Ascending aorta (tissue), 2 donors: Measurements from ENCODE around the gene FHIT. TPM values are rescaled to one million over a fixed set of nuclear protein-coding genes. Genes with fewer than 3 reads are reported as not detected.
A peak's percentile ranks its signal among the peaks of the same experiment; 100 is the strongest.

Source experiments
- DNase-seq, 2 donors: peaks; one replicate each; pipeline ENCODE4 v3.0.0-alpha.2; 2019; ENCODE audit warnings: low spot score in 2 of 2
- H3K27ac ChIP-seq, 2 donors: fragments of 200-600 bp; sonication (generic); one replicate each; pipeline ENCODE4 v1.5.1; 2016 to 2017; ENCODE audit warnings: mild to moderate bottlenecking in 1 of 2
- H3K27me3 ChIP-seq: fragments of 200-600 bp; sonication (generic); one replicate; pipeline ENCODE4 v1.5.1; 2017
- H3K36me3 ChIP-seq, 2 donors: fragments of 200-600 bp; sonication (generic); one replicate each; pipeline ENCODE4 v1.5.1; 2016
- H3K4me1 ChIP-seq, 2 donors: fragments of 200-600 bp; sonication (generic); one replicate each; pipeline ENCODE4 v1.5.1; 2016 to 2017; ENCODE audit warnings: mild to moderate bottlenecking in 1 of 2
- H3K4me3 ChIP-seq, 2 donors: fragments of 200-600 bp; sonication (generic); one replicate each; pipeline ENCODE4 v1.5.1; 2016 to 2017; ENCODE audit warnings: mild to moderate bottlenecking in 1 of 2
- H3K9me3 ChIP-seq, 2 donors: fragments of 200-600 bp; sonication (generic); one replicate each; pipeline ENCODE4 v1.5.1; 2016
- intact Hi-C: fragments of 100-400 bp; cut with DNase I; formaldehyde crosslinking; loops from one replicate; pipeline ENCODE4 v1.15.1; 2023
- total RNA-seq: library from RNA; depleted of rRNA; stranded (reverse); fragments of >200 nt; gene quantifications from one replicate; pipeline ENCODE4 v1.1.0, GENCODE V29; 2016
- TF ChIP-seq, protein P1 (sequence below), 3 experiments: fragments of 200-600 bp in 2 of 3; fragments of 450-650 bp in 1 of 3; sonication (generic) in 2 of 3; IDR thresholded peaks; one replicate each; pipeline ENCODE4 v1.5.1; 2016 to 2019; ENCODE audit warnings: antibody characterized with exemption in 3 of 3, mild to moderate bottlenecking in 1 of 3, moderate library complexity in 1 of 3

The FHIT gene
- total RNA-seq, 1 donor from 2014 or later = 0.21 TPM

DNA sequence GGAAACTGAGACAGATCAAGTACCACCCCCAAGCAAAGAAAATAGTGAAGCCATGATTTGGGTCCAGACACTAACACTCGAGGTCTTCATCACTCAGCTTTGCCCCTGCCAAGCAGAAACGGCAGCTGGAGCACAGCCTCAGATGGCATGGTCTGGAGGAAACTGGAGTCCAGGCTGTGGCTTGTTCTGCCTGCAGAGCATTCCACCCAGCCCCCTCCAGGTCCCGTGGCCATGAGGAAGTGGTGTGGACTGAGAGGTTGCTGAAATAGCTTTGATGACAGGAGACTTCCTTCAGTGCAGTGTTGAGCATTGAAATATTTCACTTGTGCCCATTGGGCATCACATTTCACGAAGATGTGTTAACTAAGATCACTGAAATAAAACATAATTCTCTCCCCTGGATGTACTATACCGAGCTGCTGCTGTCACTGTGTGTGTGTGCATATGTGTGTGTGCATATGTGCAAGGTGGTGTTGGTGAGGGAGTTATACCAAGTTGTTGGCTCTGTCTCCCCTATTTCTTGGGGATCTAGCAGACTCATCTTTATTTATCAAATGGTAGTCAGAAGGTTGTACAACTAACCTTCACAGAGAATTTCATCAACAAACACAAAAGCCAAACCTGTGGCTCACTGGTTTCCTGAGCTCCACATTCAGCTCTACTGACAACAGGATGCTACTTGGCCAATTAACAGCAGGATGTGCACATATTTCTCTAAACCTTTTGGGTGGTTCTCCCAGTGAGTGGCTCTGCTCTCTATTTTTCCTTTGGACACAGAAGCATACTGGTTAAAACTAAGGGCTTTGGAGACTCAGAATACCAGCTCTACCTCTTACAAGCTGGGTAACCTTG, 1541.3 kb downstream of the FHIT start:
- no peaks in the 10 kb centered on the region for H3K27me3 ChIP-seq
- peak; percentile 19 to 65 for DNase-seq

DNA sequence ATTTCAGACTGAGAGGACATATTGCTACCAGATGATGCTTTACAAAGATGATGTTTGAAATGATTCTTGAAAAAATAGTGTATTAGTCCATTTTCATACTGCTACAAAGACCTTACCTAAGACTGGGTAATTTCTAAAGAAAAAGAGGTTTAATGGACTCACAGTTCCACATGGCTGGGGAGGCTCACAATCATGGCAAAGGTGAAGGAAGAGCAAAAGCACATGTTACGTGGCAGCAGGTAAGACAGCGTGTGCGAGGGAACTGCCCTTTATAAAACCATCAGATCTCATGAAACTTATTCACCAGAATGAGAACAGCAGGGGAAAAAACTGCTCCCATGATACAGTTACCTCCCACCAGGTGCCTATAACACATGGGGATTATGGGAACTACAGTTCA, 1543.0 kb downstream of the FHIT start:
- intact Hi-C loops = no loop called here
- no peak for DNase-seq
- H3K4me1 ChIP-seq = no peaks in the 10 kb centered on the region
- H3K36me3 ChIP-seq = no peaks in the 10 kb centered on the region
- TF ChIP-seq, protein P1, sequence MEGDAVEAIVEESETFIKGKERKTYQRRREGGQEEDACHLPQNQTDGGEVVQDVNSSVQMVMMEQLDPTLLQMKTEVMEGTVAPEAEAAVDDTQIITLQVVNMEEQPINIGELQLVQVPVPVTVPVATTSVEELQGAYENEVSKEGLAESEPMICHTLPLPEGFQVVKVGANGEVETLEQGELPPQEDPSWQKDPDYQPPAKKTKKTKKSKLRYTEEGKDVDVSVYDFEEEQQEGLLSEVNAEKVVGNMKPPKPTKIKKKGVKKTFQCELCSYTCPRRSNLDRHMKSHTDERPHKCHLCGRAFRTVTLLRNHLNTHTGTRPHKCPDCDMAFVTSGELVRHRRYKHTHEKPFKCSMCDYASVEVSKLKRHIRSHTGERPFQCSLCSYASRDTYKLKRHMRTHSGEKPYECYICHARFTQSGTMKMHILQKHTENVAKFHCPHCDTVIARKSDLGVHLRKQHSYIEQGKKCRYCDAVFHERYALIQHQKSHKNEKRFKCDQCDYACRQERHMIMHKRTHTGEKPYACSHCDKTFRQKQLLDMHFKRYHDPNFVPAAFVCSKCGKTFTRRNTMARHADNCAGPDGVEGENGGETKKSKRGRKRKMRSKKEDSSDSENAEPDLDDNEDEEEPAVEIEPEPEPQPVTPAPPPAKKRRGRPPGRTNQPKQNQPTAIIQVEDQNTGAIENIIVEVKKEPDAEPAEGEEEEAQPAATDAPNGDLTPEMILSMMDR (IDR thresholded peaks at IDR 0.05) = no peak
- no peak overlapping the region for H3K27ac ChIP-seq
- no peak overlapping the region for H3K4me3 ChIP-seq
- H3K9me3 ChIP-seq = no peaks in the 10 kb centered on the region
- no peaks in the 10 kb centered on the region for H3K27me3 ChIP-seq

More for the DNA sequence above, 1541.3 kb downstream of the FHIT start:
- Histone ChIP-seq H3K36me3 (no peaks in the 10 kb centered on the region), H3K4me1 (no peaks in the 10 kb centered on the region), H3K4me3 (no peak overlapping the region), H3K9me3 (no peaks in the 10 kb centered on the region), H3K27ac (no peak overlapping the region)
- TF ChIP-seq, protein P1 (IDR thresholded peaks at IDR 0.05) = no peak
- intact Hi-C loops = no loop called here

DNA sequence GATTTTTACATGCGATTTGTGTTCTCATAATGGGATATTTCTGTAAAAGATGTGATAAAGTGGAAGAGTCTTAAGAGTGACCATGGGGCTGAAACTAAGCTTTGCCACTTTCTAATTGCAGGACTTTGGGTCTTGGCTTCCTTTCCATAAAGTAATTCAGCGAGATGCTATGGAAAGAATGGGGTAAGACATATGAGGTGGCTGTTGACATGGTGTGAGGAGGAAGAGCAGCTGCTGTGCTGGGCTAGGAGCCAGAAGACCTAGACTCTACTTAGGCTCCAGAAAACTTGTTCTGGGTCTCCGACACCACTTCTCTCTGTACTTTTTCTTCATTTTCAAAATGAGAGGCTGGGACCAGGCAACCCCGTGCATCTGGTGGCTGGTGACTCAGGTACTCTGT, 1547.0 kb downstream of the FHIT start:
- intact Hi-C loops = no loop called here

DNA sequence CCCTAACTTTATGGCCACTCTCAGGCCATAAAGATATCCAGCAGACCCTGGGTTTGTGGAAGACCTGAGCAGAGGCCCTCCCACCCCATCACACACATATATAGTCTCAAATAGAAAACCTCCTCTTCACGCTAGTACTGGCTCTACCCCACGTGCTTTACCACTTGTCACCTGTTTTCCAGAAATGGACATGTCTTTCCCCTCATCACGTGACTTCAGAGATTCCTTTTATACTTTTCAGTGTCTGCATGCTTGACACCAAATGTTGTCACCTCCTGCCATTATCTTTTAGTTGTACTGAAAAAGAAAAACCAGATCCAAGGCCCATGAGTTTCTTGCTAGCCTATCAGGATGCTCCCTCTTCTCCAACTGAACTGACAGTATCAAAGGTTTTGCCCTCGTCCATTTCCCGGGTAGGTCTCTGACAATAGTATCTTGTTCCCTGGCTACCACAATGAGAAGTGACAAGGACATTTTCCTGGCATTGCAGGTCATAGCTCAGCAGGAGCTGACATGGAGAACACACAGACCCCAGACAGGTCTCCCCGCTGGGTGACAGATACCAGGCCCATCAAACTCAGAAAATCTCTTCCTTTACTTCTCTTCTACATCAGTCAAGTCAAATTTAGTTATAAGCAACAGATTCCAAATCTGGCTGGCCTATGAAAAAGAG, 1551.5 kb downstream of the FHIT start:
- DNase-seq = no peak
- no peaks in the 10 kb centered on the region for H3K9me3 ChIP-seq
- no peak overlapping the region for H3K4me3 ChIP-seq
- H3K27ac ChIP-seq = no peak overlapping the region
- H3K27me3 ChIP-seq = no peaks in the 10 kb centered on the region
- TF ChIP-seq, protein P1 (IDR thresholded peaks at IDR 0.05) = no peak
- intact Hi-C loops = no loop called here
- no peaks in the 10 kb centered on the region for H3K36me3 ChIP-seq
- no peaks in the 10 kb centered on the region for H3K4me1 ChIP-seq

More for the DNA sequence above, 1547.0 kb downstream of the FHIT start:
- H3K9me3 ChIP-seq = no peaks in the 10 kb centered on the region
- H3K27ac ChIP-seq = no peak overlapping the region
- TF ChIP-seq, protein P1 (IDR thresholded peaks at IDR 0.05) = no peak
- no peaks in the 10 kb centered on the region for H3K4me1 ChIP-seq
- no peaks in the 10 kb centered on the region for H3K36me3 ChIP-seq
- no peak overlapping the region for H3K4me3 ChIP-seq
- no peaks in the 10 kb centered on the region for H3K27me3 ChIP-seq
- DNase-seq = no peak
